MCF 10A (cell line): ENCODE measurements around the gene CLEC3B. TPM values are rescaled to one million over a fixed set of nuclear protein-coding genes. Genes with fewer than 3 reads are reported as not detected.

Experiments
- BruUV-seq: library from RNA; stranded (reverse); fragments of 400-500 nt; replicated peaks from 2 replicates; lab custom pipeline; 2021; lab: Mats Ljungman, UMichigan
- CTCF ChIA-PET: fragments of 300-600 bp; sonication (Branson Sonifier 250); formaldehyde crosslinking; extraction: SDS; loops from one replicate; lab custom pipeline; 2021; ENCODE audit warnings: antibody characterized with exemption, inconsistent platforms; lab: Yijun Ruan, JAX
- POLR2A ChIA-PET: fragments of 300-600, 350-650 bp; sonication (Branson Sonifier 250); formaldehyde crosslinking; extraction: SDS; loops from one replicate; lab custom pipeline; 2020; ENCODE audit warnings: antibody characterized with exemption, inconsistent platforms; lab: Yijun Ruan, JAX
- DNase-seq: peaks from one replicate; pipeline ENCODE4 v3.0.0-alpha.2; 2018; ENCODE audit not compliant: unreplicated experiment
- H3K27ac Mint-ChIP-seq: one replicate; pipeline ENCODE4 v1.8.0; 2022; ENCODE audit warnings: mild to moderate bottlenecking, low read depth, mixed read lengths; ENCODE audit not compliant: unreplicated experiment
- H3K27me3 Mint-ChIP-seq: one replicate; pipeline ENCODE4 v1.8.0; 2022; ENCODE audit warnings: mixed read lengths; ENCODE audit not compliant: insufficient read depth, unreplicated experiment
- H3K36me3 Mint-ChIP-seq: one replicate; pipeline ENCODE4 v1.8.0; 2022; ENCODE audit warnings: mild to moderate bottlenecking, moderate library complexity, mixed read lengths; ENCODE audit not compliant: insufficient read depth, unreplicated experiment
- H3K4me1 Mint-ChIP-seq: one replicate; pipeline ENCODE4 v1.8.0; 2022; ENCODE audit warnings: mixed read lengths; ENCODE audit not compliant: insufficient read depth, unreplicated experiment
- H3K4me3 Mint-ChIP-seq: one replicate; pipeline ENCODE4 v1.8.0; 2022; ENCODE audit warnings: mild to moderate bottlenecking, moderate library complexity, mixed read lengths; ENCODE audit not compliant: unreplicated experiment
- H3K9me3 Mint-ChIP-seq: one replicate; pipeline ENCODE4 v1.8.0; 2022; ENCODE audit warnings: mixed read lengths; ENCODE audit not compliant: unreplicated experiment
- CTCF ChIP-seq: fragments of 200-600 bp; IDR thresholded peaks from one replicate; pipeline ENCODE4 v1.8.0; 2022; ENCODE audit warnings: antibody characterized with exemption, mild to moderate bottlenecking; ENCODE audit not compliant: unreplicated experiment
- intact Hi-C: fragments of 100-400 bp; cut with micrococcal nuclease; formaldehyde crosslinking; loops from 2 replicates; pipeline ENCODE4 v1.14.1; 2022
- total RNA-seq: library from RNA; stranded (reverse); gene quantifications from 2 replicates; pipeline ENCODE4 v1.2.3, GENCODE V29; 2022

CLEC3B gene
- total RNA-seq, 1 experiment from 2014 or later, result not detected

GRCh38 chr3:44991326-44991725, 34.8 kb upstream of the CLEC3B start:
- BruUV-seq, result no TSS peak
- CTCF ChIA-PET, result interaction anchor here (0.8 to 3.6 kb wide), 3 partner anchors 9 to 13 kb away, joined by 3 to 15 read pairs (median 3); no protein-coding TSS in a partner anchor
- H3K9me3 Mint-ChIP-seq, result no peaks in the 10 kb centered on the region
- H3K4me3 Mint-ChIP-seq, result no peak overlapping the region
- POLR2A ChIA-PET, result interaction anchor here (2.0 to 4.9 kb wide), 2 partner anchors 15 to 16 kb away, joined by 7 to 60 read pairs; partner anchors contain the start of genes EXOSC7 and ZDHHC3
- TF ChIP-seq CTCF, result no peak
- H3K36me3 Mint-ChIP-seq, result peaks cover 54% of the 10 kb centered on the region
- no peak overlapping the region for H3K27ac Mint-ChIP-seq
- H3K27me3 Mint-ChIP-seq, result no peaks in the 10 kb centered on the region
- DNase-seq, result no peak
- H3K4me1 Mint-ChIP-seq, result peaks cover 47% of the 10 kb centered on the region
- intact Hi-C loops, result loop anchor here (5.0 kb wide), 1 partner anchor 229 kb away; the partner anchor contains the start of genes KIAA1143 and KIF15

- peak; percentile 35 for TF ChIP-seq CTCF
- no peaks in the 10 kb centered on the region for H3K9me3 Mint-ChIP-seq
- peak; percentile 37 for DNase-seq
These were observed 33.3 kb upstream of the CLEC3B start for GRCh38 chr3:44992555-44993470.

GRCh38 chr3:44993471-44994205, 32.5 kb upstream of the CLEC3B start:
- no peaks in the 10 kb centered on the region for H3K27me3 Mint-ChIP-seq
- peak; percentile 67 for DNase-seq
- H3K4me3 Mint-ChIP-seq, result no peak overlapping the region
- intact Hi-C loops, result loop anchor here (5.0 kb wide), 1 partner anchor 231 kb away; the partner anchor contains the start of genes KIAA1143 and KIF15
- H3K4me1 Mint-ChIP-seq, result peaks cover 40% of the 10 kb centered on the region
- no peak for TF ChIP-seq CTCF
- POLR2A ChIA-PET, result interaction anchor here (0.6 to 4.9 kb wide), 12 partner anchors 10 to 329 kb away, joined by 3 to 60 read pairs (median 4); partner anchors contain the start of genes EXOSC7, KIAA1143 and ZDHHC3
- BruUV-seq, result no TSS peak
- CTCF ChIA-PET, result interaction anchor here (0.6 to 3.6 kb wide), 5 partner anchors 8 to 130 kb away, joined by 3 to 15 read pairs (median 3); no protein-coding TSS in a partner anchor
- H3K36me3 Mint-ChIP-seq, result peaks cover 65% of the 10 kb centered on the region
- H3K27ac Mint-ChIP-seq, result peak overlapping the region; percentile 76
- H3K9me3 Mint-ChIP-seq, result no peaks in the 10 kb centered on the region

More at GRCh38 chr3:44992555-44993470, 33.3 kb upstream of the CLEC3B start:
- CTCF ChIA-PET, result interaction anchor here (0.7 to 3.6 kb wide), 6 partner anchors 9 to 1224 kb away, joined by 3 to 15 read pairs (median 3); no protein-coding TSS in a partner anchor
- BruUV-seq, result no TSS peak
- H3K36me3 Mint-ChIP-seq, result peaks cover 57% of the 10 kb centered on the region
- H3K27me3 Mint-ChIP-seq, result no peaks in the 10 kb centered on the region
- peaks cover 44% of the 10 kb centered on the region for H3K4me1 Mint-ChIP-seq
- POLR2A ChIA-PET, result interaction anchor here (0.6 to 4.9 kb wide), 10 partner anchors 9 to 232 kb away, joined by 3 to 60 read pairs (median 4); partner anchors contain the start of genes EXOSC7, KIAA1143 and ZDHHC3
- peak overlapping the region; percentile 76 for H3K27ac Mint-ChIP-seq
- H3K4me3 Mint-ChIP-seq, result no peak overlapping the region
- intact Hi-C loops, result loop anchor here (5.0 kb wide), 1 partner anchor 231 kb away; the partner anchor contains the start of genes KIAA1143 and KIF15
